Kidney glomerular epithelial cell (primary cell): ENCODE data around the gene GPR84.

Source experiments
- DNase-seq: peaks from one replicate; lab custom pipeline; 2025; lab: John Stamatoyannopoulos, UW

GPR84 gene

GRCh38 chr12:54390668-54391551, 26.6 kb upstream of the GPR84 start:
- no peak for DNase-seq

DNA sequence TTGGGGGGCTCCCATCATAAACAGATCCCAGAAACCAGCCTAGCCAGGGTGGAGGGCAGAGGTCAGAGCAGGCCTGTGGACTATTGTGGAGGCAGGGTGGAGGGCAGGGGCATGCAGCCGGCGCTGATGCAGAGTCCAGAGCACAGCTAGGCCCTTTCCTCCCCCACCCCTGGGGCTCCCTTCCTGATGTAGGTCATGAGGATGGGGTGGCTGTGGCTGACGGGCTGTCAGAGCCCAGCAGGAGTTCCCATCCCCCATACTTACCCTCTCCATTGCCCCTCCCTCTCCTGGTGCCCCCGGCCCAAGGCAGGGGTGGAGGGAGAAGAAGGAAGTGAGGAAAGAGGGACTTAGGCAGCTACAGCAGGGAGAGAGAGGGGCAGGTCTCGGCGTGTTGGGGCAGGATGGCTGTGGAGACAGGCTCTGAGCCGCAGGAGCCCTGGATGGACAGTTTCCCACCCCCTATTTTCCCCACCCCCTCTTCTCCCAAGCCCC, 25.9 kb upstream of the GPR84 start:
- DNase-seq: no peak

- DNase-seq: no peak
These were observed 25.4 kb upstream of the GPR84 start for GRCh38 chr12:54389607-54390175.

DNA sequence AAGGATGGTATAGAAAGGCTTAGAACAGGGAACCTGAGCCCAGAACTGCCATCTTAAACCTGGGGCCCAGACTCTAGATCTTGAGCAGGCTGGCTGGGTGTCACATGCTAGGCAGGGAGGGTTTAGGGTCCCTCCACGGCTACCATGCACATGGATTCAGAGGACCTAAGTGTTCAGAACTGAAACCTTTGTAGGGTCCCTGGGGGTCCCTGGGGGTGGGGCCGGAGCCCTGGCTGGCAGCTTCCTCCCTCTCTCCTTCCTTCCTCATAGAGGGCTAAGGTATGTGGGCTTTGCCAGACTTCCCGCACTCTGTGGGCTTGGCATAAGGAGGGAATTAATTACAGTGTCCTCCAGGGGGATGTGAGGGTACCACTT, 24.8 kb upstream of the GPR84 start:
- no peak for DNase-seq

DNA sequence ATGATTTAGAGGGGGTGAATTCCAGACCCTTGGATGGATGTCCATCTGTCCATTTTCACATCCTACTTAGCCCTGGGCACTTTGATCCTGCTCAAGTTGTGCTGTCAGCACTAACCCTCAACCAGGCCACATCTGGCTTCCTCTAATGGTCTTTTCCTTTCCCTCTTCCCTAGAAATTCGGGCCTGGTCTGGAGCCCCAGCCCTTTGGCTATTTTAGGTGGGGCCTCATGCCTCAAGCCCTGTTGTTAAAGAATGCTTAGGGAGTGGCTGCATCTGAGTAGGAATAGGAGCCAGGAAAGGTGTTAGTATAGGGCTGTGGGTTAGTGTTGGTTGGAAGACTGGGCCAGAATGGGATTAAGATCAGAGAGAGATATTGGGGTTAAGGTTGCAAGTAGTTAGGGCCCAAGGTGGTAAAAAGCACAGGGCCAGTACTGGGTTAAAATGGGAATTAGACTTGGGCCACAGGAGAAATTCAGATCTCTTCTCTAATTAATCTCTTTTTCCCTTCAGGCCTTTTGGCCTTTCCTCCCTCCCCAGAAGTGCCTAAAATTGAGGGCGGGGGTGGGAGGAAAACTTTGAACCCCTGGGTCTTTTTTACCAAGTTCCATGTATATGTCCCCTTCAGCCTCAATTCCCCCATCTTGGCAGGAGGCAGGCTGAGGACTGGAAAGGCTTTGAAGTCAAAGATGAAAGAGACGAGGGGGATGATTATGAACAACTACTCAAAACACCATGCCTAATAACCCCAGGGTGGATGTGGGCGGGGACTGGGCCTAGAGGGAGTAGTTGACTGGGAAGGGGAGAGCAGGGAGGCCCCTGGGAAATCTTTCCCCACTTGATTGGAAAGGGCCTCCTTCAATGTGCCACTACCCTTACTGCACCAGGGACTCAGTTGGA, 24.2 kb upstream of the GPR84 start:
- no peak for DNase-seq

- no peak for DNase-seq
These were observed 22.8 kb upstream of the GPR84 start for GRCh38 chr12:54387114-54387467.

DNA sequence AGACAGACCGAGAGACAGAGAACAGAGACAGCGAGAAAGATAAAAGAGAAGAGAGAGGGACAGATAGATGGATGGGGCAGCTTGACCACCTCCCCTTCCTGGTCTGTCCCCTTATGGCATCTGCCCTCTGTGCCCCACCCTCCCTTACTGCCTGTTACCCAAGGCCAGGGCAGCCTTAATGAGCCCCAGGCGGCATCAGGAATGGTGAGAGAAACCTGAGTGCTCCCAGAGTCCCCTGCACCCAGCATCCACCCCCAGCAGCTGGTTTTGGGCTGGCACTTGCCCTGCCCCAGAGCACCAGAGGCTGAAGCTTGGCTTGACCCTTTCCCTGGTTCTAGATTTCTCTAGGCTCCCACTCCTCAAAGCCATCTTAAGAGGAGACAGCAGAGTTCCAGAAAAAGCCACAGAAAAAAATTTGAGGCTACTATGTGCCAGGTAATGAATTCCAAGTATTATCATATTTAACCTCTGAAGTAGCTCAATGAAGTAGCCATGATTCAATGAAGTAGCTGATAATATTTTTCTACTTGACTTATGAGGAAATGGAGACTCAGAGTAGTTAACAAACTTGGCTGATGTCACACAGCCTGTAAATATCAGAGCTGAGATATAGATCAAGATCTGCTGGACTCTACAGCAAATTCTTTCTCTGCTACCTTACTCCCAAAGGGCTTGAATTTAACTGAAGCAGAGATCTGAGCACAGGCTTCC, 22.3 kb upstream of the GPR84 start:
- DNase-seq: no peak

GRCh38 chr12:54385251-54385914, 21.1 kb upstream of the GPR84 start:
- DNase-seq: no peak

- DNase-seq: no peak
These were observed 20.3 kb upstream of the GPR84 start, which contains the start of gene ZNF385A for GRCh38 chr12:54384591-54385041. ZNF385A (minus strand) TSS chr12:54384733; CDS start chr12:54384514, 219 bp downstream.

- DNase-seq: peak; percentile 43
These were observed 18.8 kb upstream of the GPR84 start for GRCh38 chr12:54383041-54383609.

DNA sequence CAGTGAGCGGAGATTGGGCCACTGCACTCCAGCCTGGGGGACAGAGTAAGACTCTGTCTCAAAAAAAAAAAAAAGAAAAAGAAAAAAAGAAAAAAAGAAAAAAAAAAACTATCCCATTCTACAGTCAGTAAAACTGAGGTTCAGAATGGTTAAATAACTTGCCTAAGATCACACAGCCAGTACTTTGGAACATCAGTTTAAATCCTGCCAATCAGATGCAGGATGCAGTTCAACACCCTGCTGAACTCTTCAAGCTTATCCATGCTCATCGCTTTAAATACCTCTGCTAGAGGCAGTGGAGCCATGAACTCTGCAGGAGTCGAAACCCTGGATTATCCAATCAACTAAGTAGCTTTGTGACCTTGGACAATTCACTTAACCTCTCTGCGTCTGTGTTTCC, 16.9 kb upstream of the GPR84 start:
- DNase-seq: no peak

GRCh38 chr12:54379398-54380201, 15.3 kb upstream of the GPR84 start:
- peak; percentile 81 for DNase-seq

DNA sequence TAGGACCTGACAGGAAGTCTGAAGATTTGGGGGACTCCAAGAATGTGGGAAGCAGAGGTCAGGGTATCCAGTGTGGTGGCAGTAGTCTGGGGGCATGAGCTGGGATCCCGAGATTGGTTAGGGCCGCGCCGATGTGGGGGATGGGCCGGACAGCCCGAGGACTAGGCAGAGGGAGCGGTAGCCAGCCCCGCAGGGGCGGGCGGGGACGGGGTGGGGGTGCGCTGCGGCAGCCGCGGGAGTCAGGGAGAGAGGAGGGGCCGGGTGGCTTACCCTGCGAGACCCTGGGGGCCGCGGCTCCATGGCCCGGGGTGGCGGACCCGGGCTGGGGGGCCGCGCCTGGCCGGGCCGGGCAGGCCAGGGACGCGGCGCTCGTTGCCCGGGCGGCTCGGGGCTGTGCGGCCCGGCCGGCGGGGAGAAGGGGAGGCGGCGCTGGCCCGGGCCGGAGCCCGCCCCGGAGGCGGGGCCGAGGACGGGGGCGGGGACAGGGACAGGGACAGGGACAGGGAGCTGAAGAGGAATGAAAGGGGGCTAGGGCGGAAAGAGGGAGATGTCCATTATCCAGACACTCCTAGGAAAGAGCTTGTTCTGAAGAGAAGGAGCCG, 14.6 kb upstream of the GPR84 start:
- DNase-seq: no peak

GRCh38 chr12:54377797-54378515, 13.7 kb upstream of the GPR84 start:
- DNase-seq: no peak

- no peak for DNase-seq
These were observed 12.7 kb upstream of the GPR84 start for GRCh38 chr12:54377007-54377406.

- DNase-seq: no peak
These were observed 12.3 kb upstream of the GPR84 start for GRCh38 chr12:54376596-54376995.

- no peak for DNase-seq
These were observed 10.9 kb upstream of the GPR84 start for GRCh38 chr12:54375259-54375579.

- no peak for DNase-seq
These were observed 10.4 kb upstream of the GPR84 start for GRCh38 chr12:54374562-54375258.
